Effector memory CD4-positive, alpha-beta T cell (primary cell): ENCODE data around the gene ENO1.
"Not testable (repeated sequence)": the region's sequence is repeated elsewhere in the genome, so short reads cannot be mapped to it uniquely, and the experiment has no call there.

Experiments
- DNase-seq, 3 donors: peaks; one replicate each; pipeline ENCODE4 v3.0.0-alpha.2; 2020
- H3K27ac ChIP-seq: 2 replicates; pipeline ENCODE4 v1.7.0; 2013; ENCODE audit warnings: mild to moderate bottlenecking, low read length, moderate library complexity; ENCODE audit not compliant: insufficient read depth, poor library complexity, severe bottlenecking
- H3K27me3 ChIP-seq: replicated peaks from 2 replicates; pipeline ENCODE4 v1.7.0; 2013; ENCODE audit warnings: mild to moderate bottlenecking, low read length; ENCODE audit not compliant: insufficient read depth, control insufficient read depth, poor library complexity, severe bottlenecking
- H3K36me3 ChIP-seq: 2 replicates; pipeline ENCODE4 v1.7.0; 2013; ENCODE audit warnings: mild to moderate bottlenecking, low read length, moderate library complexity; ENCODE audit not compliant: control insufficient read depth, insufficient read depth
- H3K4me1 ChIP-seq: 2 replicates; pipeline ENCODE4 v1.7.0; 2013; ENCODE audit warnings: low read length, mild to moderate bottlenecking; ENCODE audit not compliant: control insufficient read depth, insufficient read depth, poor library complexity, severe bottlenecking
- H3K4me3 ChIP-seq: 2 replicates; pipeline ENCODE4 v1.7.0; 2013; ENCODE audit warnings: low read length, low read depth, mild to moderate bottlenecking; ENCODE audit not compliant: insufficient read depth, poor library complexity, severe bottlenecking
- H3K9me3 ChIP-seq: 2 replicates; pipeline ENCODE4 v1.7.0; 2013; ENCODE audit warnings: mild to moderate bottlenecking, low read length, moderate library complexity; ENCODE audit not compliant: control insufficient read depth
- total RNA-seq, 3 donors: gene quantifications; one replicate each; lab custom pipeline; 2026; lab: John Stamatoyannopoulos, UW

ENO1 gene
- total RNA-seq, result 279 to 365 (median 321) reads per million in 3 donors

- DNase-seq, result no peak
- peak within 1 kb of the TSS; percentile 97 for H3K27ac ChIP-seq
- H3K9me3 ChIP-seq, result no peaks in the 10 kb centered on the region
- no peaks in the 10 kb centered on the region for H3K27me3 ChIP-seq
- H3K36me3 ChIP-seq, result peaks cover 13% of the 10 kb centered on the region
- H3K4me3 ChIP-seq, result peak within 1 kb of the TSS; percentile 77
- H3K4me1 ChIP-seq, result peaks cover 43% of the 10 kb centered on the region
Measured at GRCh38 chr1:8878448-8878697, at the start of gene ENO1. TSS of gene ENO1 (minus strand) at chr1:8878686. CDS start at chr1:8874908, 3,778 bp downstream.

GRCh38 chr1:8926707-8927694 lies 48.5 kb upstream of the ENO1 start:
- H3K4me3 ChIP-seq, result no peak overlapping the region
- no peaks in the 10 kb centered on the region for H3K9me3 ChIP-seq
- no peaks in the 10 kb centered on the region for H3K36me3 ChIP-seq
- H3K27me3 ChIP-seq, result no peaks in the 10 kb centered on the region
- H3K27ac ChIP-seq, result no peak overlapping the region
- H3K4me1 ChIP-seq, result peaks cover 3% of the 10 kb centered on the region
- no peak for DNase-seq

- Histone ChIP-seq H3K27me3 (no peaks in the 10 kb centered on the region), H3K9me3 (no peaks in the 10 kb centered on the region), H3K4me3 (no peak overlapping the region), H3K27ac (no peak overlapping the region), H3K4me1 (peaks cover 8% of the 10 kb centered on the region), H3K36me3 (no peaks in the 10 kb centered on the region)
- DNase-seq, result no peak
Measured at GRCh38 chr1:8925960-8926359, 47.5 kb upstream of the ENO1 start.

- no peak for DNase-seq
- peaks cover 11% of the 10 kb centered on the region for H3K4me1 ChIP-seq
- no peak overlapping the region for H3K4me3 ChIP-seq
- no peaks in the 10 kb centered on the region for H3K27me3 ChIP-seq
- no peak overlapping the region for H3K27ac ChIP-seq
- no peaks in the 10 kb centered on the region for H3K9me3 ChIP-seq
- H3K36me3 ChIP-seq, result no peaks in the 10 kb centered on the region
Measured at GRCh38 chr1:8925406-8925805, 46.9 kb upstream of the ENO1 start.

GRCh38 chr1:8922962-8923361 lies 44.5 kb upstream of the ENO1 start:
- no peak overlapping the region for H3K27ac ChIP-seq
- H3K27me3 ChIP-seq, result no peaks in the 10 kb centered on the region

GRCh38 chr1:8917536-8917935 lies 39.0 kb upstream of the ENO1 start:
- not testable (repeated sequence) for H3K4me3 ChIP-seq, H3K9me3 ChIP-seq, H3K36me3 ChIP-seq, DNase-seq, H3K27me3 ChIP-seq, H3K27ac ChIP-seq
- H3K4me1 ChIP-seq, result peaks cover 13% of the 10 kb centered on the region

More at GRCh38 chr1:8922962-8923361, 44.5 kb upstream of the ENO1 start:
- Histone ChIP-seq H3K4me1 (peaks cover 15% of the 10 kb centered on the region), H3K36me3 (no peaks in the 10 kb centered on the region), H3K9me3 (no peaks in the 10 kb centered on the region), H3K4me3 (no peak overlapping the region)
- DNase-seq, result no peak

GRCh38 chr1:8915446-8915845 lies 37.0 kb upstream of the ENO1 start:
- Histone ChIP-seq H3K4me1 (peaks cover 5% of the 10 kb centered on the region), H3K27me3 (no peaks in the 10 kb centered on the region), H3K9me3 (no peaks in the 10 kb centered on the region), H3K36me3 (no peaks in the 10 kb centered on the region), H3K27ac (no peak overlapping the region), H3K4me3 (no peak overlapping the region)
- no peak for DNase-seq

GRCh38 chr1:8914466-8914865 lies 36.0 kb upstream of the ENO1 start:
- no peaks in the 10 kb centered on the region for H3K27me3 ChIP-seq
- no peak overlapping the region for H3K4me3 ChIP-seq
- DNase-seq, result no peak
- H3K4me1 ChIP-seq, result peaks cover 5% of the 10 kb centered on the region
- H3K36me3 ChIP-seq, result no peaks in the 10 kb centered on the region
- no peak overlapping the region for H3K27ac ChIP-seq
- no peaks in the 10 kb centered on the region for H3K9me3 ChIP-seq

- Histone ChIP-seq H3K27me3 (no peaks in the 10 kb centered on the region), H3K36me3 (no peaks in the 10 kb centered on the region), H3K4me3 (no peak overlapping the region), H3K9me3 (no peaks in the 10 kb centered on the region), H3K27ac (no peak overlapping the region), H3K4me1 (peaks cover 3% of the 10 kb centered on the region)
- DNase-seq, result no peak
Measured at GRCh38 chr1:8913457-8913856, 35.0 kb upstream of the ENO1 start.

GRCh38 chr1:8911416-8912309 lies 33.2 kb upstream of the ENO1 start:
- Histone ChIP-seq H3K9me3 (no peaks in the 10 kb centered on the region), H3K4me1 (no peaks in the 10 kb centered on the region), H3K27me3 (no peaks in the 10 kb centered on the region), H3K27ac (no peak overlapping the region), H3K4me3 (no peak overlapping the region), H3K36me3 (no peaks in the 10 kb centered on the region)
- DNase-seq, result no peak
